ENCODE results near the gene ADGRL1.

Gene ADGRL1

GRCh38 chr19:14139944-14140343, 66.0 kb downstream of the ADGRL1 start:
- DNase-seq (ENCODE audit: low read depth in 2 of 2), result no peak

- DNase-seq (ENCODE audit: low read depth in 2 of 2), result no peak
These were observed 67.2 kb downstream of the ADGRL1 start for GRCh38 chr19:14138576-14139265.

GRCh38 chr19:14136509-14137281, 69.3 kb downstream of the ADGRL1 start, which contains the start of gene ASF1B:
ASF1B (minus strand) TSS chr19:14136589; CDS start chr19:14136456, 133 bp downstream.
- peak; percentile 96 to 97 for DNase-seq (ENCODE audit: low read depth in 2 of 2)

- no peak for DNase-seq (ENCODE audit: low read depth in 2 of 2)
These were observed 69.9 kb downstream of the ADGRL1 start for GRCh38 chr19:14135985-14136508.

- DNase-seq (ENCODE audit: low read depth in 2 of 2), result no peak
These were observed 70.6 kb downstream of the ADGRL1 start for GRCh38 chr19:14135355-14135754.

- DNase-seq (ENCODE audit: low read depth in 2 of 2), result no peak
These were observed 78.0 kb downstream of the ADGRL1 start for GRCh38 chr19:14127929-14128509.

- no peak for DNase-seq (ENCODE audit: low read depth in 2 of 2)
These were observed 78.8 kb downstream of the ADGRL1 start for GRCh38 chr19:14127176-14127575.

- no peak for DNase-seq (ENCODE audit: low read depth in 2 of 2)
These were observed 83.0 kb downstream of the ADGRL1 start for GRCh38 chr19:14122924-14123323.

- no peak for DNase-seq (ENCODE audit: low read depth in 2 of 2)
These were observed 85.5 kb downstream of the ADGRL1 start for GRCh38 chr19:14120497-14120780.

GRCh38 chr19:14119644-14120496, 86.1 kb downstream of the ADGRL1 start:
- DNase-seq (ENCODE audit: low read depth in 2 of 2), result no peak

- no peak for DNase-seq (ENCODE audit: low read depth in 2 of 2)
These were observed 86.8 kb downstream of the ADGRL1 start for GRCh38 chr19:14119146-14119545.

- DNase-seq (ENCODE audit: low read depth in 2 of 2), result no peak
These were observed 87.6 kb downstream of the ADGRL1 start for GRCh38 chr19:14118165-14119051.

- peak; percentile 95 to 97 for DNase-seq (ENCODE audit: low read depth in 2 of 2)
These were observed 88.3 kb downstream of the ADGRL1 start, which contains the start of gene PRKACA for GRCh38 chr19:14117668-14118164. PRKACA (minus strand) TSS chr19:14117762; CDS start chr19:14117547, 215 bp downstream.

GRCh38 chr19:14116918-14117578, 88.9 kb downstream of the ADGRL1 start:
- no peak for DNase-seq (ENCODE audit: low read depth in 2 of 2)

- DNase-seq (ENCODE audit: low read depth in 2 of 2), result no peak
These were observed 89.4 kb downstream of the ADGRL1 start for GRCh38 chr19:14116525-14116917.

GRCh38 chr19:14115756-14116155, 90.2 kb downstream of the ADGRL1 start:
- DNase-seq (ENCODE audit: low read depth in 2 of 2), result no peak

- peak in 1 of 2 experiments; percentile 22 for DNase-seq (ENCODE audit: low read depth in 2 of 2)
These were observed 91.1 kb downstream of the ADGRL1 start for GRCh38 chr19:14114854-14115253.

- DNase-seq (ENCODE audit: low read depth in 2 of 2), result no peak
These were observed 91.5 kb downstream of the ADGRL1 start for GRCh38 chr19:14114439-14114838.

- peak in 1 of 2 experiments; percentile 46 for DNase-seq (ENCODE audit: low read depth in 2 of 2)
These were observed 92.1 kb downstream of the ADGRL1 start for GRCh38 chr19:14113762-14114414.
